HG02798 (cell line): ENCODE results near the gene FH.

Experiments
- ATAC-seq: cut with Tn5 transposase; IDR thresholded peaks from one replicate; pipeline ENCODE4 v1.9.1; 2021; ENCODE audit warnings: mild to moderate bottlenecking; ENCODE audit not compliant: unreplicated experiment, poor library complexity

The FH gene

GRCh38 chr1:241462391-241462790 lies 57.2 kb downstream of the FH start:
- ATAC-seq, result no peak

GRCh38 chr1:241460098-241460873 lies 59.3 kb downstream of the FH start:
- no peak for ATAC-seq

DNA sequence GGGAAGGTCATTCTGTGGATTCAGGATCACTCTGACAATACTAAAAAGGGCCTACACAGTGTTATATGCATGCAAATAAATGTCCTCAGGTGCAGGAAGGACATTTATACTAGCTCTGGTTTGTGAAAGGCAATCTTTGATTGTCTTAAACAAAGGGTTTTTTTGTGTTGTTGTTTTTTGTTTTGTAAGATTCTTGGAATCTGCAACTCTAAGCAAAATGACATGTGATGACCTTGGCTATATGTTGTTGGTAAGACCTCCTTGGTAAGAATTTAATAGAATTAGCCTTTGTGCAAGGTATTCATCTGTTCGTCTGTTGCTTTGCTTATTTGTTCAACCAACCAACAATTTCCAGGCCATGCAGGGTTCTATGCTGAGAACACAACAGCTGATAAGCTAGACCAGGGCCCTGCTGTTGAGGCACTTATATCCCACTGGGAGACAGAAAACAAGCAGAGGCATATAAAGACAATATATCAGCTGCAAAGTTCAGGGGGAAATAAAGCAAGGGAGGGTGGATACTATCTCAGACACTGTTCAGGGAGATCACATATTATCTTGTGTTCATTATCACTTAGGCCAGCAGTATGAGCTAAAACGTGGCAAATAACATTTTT lies 60.3 kb downstream of the FH start:
- ATAC-seq, result no peak

GRCh38 chr1:241457421-241457820 lies 62.1 kb downstream of the FH start:
- ATAC-seq, result no peak

GRCh38 chr1:241456743-241457142 lies 62.8 kb downstream of the FH start:
- ATAC-seq, result no peak

DNA sequence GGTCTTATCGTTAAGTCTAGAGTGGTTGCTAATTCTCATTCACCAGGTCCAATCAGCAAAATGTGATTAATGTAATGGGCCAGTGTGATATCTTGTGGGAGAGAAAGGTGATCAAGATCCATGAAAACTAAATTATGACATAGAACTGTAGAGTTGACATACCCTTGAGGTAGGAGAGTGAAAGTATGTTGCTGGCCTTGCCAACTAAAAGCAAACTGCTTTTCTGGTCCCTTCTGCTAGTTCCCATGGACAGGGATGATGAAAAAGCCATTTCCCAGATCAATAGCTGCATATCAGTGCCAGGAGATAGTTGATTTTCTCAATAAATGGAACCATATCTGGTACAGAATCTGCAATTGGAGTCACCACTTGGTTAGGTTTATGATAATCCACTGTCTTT lies 65.8 kb downstream of the FH start:
- ATAC-seq, result no peak

- ATAC-seq, result no peak
Observed at GRCh38 chr1:241451956-241452355, 67.6 kb downstream of the FH start.
